Upper lobe of left lung (tissue), 4 donors: ENCODE data around the gene TMTC2.

ENCODE experiments used
- CTCF ChIP-seq, 6 experiments: fragments of 450-650 bp in 4 of 6; fragments of 200-600 bp in 2 of 6; sonication (generic) in 2 of 6; IDR thresholded peaks; one replicate each; pipeline ENCODE4 v1.5.1; 2016 to 2019; ENCODE audit warnings: antibody characterized with exemption in 6 of 6
- EP300 ChIP-seq, 4 donors: sonication (generic); formaldehyde crosslinking; IDR thresholded peaks; one replicate each; pipeline ENCODE4 v1.5.1; 2017; ENCODE audit warnings: antibody characterized with exemption in 4 of 4, control low read depth in 2 of 4
- POLR2A ChIP-seq, 4 donors: fragments of 450-650 bp; IDR thresholded peaks; one replicate each; pipeline ENCODE4 v1.5.1; 2016 to 2017; ENCODE audit warnings: antibody characterized with exemption in 4 of 4, mild to moderate bottlenecking in 2 of 4
- POLR2AphosphoS5 ChIP-seq, 2 donors: sonication (generic); formaldehyde crosslinking; IDR thresholded peaks; one replicate each; pipeline ENCODE4 v1.5.1; 2017; ENCODE audit warnings: antibody characterized with exemption in 2 of 2

- TF ChIP-seq CTCF (IDR thresholded peaks at IDR 0.05) (no peak), EP300 (IDR thresholded peaks at IDR 0.05) (no peak), POLR2A (IDR thresholded peaks at IDR 0.05) (no peak), POLR2AphosphoS5 (IDR thresholded peaks at IDR 0.05) (no peak)
Measured at GRCh38 chr12:82760423-82760822, 73.7 kb downstream of the TMTC2 start.
